Eye (tissue), 1 donor: ENCODE data around the gene IDH2.
A peak's percentile ranks its signal among the peaks of the same experiment; 100 is the strongest.
"Not testable (repeated sequence)": the region's sequence is repeated elsewhere in the genome, so short reads cannot be mapped to it uniquely, and the experiment has no call there.

ENCODE experiments used
- DNase-seq: peaks from one replicate; pipeline ENCODE4 v3.0.0-alpha.2; 2015

IDH2 gene

DNA sequence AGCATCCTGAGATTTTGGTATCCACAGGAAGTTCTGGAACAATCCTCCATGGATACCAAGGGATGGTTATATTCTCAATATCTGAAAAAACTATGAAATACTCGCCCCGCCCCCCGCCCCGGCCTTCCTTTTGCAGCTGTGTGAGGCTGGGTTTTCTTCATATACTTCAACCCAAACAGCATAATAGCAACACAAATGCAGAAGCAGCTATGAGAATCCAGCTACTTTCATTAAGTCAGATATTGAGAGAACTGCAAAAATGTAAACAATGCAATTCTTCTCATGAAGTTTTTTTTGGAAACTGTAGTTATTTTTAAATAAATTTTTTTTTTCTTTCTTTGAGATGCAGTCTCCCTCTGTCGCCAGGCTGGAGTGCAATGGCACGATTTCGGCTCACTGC is 10.9 kb upstream of the IDH2 start:
- no peak for DNase-seq

DNA sequence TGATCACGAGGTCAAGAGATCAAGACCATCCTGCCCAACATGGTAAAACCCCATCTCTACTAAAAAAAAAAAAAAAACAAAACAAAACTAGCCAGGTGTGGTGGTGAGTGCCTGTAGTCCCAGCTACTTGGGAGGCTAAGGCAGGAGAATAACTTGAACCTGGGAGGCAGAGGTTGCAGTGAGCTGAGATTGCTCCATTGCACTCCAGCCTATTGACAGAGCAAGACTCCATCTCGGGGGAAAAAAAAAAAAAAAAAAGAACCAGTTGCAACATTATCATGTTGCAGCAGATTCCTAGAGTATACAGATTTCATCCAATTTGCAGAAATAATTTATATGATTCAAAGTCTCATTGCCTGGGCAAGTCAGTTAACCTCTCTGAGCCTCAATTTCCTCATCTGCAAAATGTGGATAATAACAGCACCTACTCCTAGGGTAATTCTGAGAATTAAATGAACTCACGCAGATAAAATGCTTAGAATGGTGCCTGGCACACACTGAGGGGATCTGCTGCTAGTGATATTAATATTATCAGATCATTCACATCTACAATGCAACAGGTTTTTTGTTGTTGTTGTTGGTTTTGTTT is 7.0 kb upstream of the IDH2 start:
- not testable (repeated sequence) for DNase-seq

DNA sequence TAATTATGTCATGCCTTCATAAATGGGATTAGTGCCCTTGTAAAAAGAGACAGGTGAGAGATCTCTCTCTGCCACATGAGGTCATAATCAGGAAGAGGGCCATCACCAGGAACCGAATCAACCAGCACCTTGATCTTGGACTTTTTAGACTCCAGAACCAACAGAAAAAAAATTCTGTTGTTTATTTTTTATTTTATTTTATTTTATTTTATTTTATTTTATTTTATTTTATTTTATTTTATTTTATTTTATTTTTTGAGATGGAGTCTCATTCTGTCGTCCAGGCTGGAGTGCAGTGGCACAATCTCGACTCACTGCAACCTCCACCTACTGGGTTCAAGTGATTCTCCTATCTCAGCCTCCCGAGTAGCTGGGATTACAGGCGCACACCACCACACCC is 5.8 kb upstream of the IDH2 start:
- not testable (repeated sequence) for DNase-seq

DNA sequence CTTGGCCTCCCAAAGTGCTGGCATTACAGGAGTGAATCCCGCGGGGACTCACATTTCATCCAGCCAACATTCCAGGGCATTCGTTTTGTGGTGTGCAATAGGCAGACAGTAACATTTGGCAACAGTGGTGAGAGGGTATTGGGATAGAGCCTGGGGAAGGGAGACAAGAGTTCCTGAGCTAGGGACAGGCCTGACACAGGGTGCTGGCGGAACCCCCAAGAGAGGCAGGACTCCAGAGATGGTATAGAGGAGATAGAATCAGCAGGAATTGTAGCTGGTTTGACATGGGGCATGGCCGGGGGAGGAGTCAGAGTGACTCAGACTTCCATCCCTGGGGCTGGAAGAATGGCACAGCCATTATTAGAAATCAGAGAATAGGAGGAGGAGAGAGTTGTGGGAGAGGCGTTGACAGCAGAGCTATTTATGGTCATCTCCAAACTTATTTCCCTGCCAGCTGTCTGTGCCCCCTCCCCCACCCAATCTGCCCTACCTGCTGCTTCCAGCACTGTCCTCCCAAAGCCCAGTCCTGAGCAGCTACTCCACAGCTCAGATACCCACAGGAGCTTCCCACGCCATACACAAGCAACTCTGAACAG is 4.4 kb upstream of the IDH2 start:
- DNase-seq: no peak

DNA sequence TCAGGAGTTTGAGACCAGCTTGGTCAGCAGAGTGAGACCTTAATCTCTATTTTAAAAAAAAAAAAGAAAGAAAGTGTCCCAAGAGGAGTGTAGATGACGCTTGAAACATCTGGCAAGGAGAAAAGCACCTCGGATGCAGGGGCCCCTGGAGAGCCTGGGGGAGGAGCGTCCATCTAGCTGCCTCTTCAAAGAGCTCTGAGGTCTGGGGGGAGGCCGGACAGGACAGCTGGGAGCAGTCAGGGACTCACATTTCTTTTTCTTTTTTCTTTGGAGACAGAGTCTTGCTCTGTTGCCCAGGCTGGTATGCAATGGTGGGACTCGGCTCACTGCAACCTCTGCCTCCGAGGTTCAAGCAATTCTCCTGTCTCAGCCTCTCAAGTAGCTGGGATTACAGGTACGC is 3.3 kb upstream of the IDH2 start:
- no peak for DNase-seq

DNA sequence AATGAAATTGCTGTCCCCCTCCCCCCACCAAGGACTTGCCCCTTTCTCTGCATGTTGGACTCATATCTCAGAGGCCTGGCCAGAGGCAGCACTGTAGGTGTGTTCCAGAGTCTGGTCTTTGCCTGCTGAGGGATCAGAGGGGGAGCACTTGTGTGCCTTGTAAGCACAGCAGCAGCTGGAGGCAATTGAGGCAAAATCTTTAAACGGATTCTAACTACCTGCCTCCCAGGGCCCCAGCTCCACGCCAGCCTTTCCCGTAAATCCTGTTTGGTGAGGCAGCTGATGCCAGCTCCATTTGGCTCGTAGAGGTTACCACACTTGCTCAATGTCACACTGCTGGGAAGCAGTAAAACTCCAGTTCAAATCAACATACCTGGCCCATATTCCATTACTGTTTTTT is 2.3 kb upstream of the IDH2 start:
- DNase-seq: no peak

DNA sequence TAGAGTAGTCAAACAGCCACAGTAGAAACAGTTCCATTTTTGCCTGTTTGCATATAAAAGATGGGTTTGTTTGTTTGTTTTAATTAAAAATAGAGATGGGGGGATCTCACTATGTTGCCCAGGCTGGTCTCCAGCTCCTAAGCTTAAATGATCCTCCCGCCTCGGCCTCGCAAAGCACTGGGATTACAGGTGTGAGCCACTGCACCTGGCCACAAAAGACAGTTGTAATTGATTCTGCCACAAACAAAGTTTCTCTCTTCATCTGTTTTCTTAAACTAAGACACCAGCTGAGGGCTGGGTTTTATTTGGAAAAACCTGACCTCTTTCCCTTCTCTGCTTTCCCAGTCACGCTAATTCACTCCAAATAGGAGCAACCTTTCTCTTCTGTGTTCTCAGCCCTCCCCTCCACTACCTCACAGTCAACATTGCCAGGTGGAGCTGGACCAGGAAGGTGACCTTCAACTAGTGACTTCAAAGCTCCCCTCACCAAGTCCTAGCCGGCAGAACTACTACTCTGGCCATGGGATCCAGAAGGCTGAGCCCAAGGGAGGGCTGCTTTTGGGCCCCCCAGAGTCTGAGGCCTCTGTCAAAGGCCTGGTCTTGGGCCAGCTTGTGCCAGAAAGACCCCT is 1.5 kb upstream of the IDH2 start:
- DNase-seq: no peak

DNA sequence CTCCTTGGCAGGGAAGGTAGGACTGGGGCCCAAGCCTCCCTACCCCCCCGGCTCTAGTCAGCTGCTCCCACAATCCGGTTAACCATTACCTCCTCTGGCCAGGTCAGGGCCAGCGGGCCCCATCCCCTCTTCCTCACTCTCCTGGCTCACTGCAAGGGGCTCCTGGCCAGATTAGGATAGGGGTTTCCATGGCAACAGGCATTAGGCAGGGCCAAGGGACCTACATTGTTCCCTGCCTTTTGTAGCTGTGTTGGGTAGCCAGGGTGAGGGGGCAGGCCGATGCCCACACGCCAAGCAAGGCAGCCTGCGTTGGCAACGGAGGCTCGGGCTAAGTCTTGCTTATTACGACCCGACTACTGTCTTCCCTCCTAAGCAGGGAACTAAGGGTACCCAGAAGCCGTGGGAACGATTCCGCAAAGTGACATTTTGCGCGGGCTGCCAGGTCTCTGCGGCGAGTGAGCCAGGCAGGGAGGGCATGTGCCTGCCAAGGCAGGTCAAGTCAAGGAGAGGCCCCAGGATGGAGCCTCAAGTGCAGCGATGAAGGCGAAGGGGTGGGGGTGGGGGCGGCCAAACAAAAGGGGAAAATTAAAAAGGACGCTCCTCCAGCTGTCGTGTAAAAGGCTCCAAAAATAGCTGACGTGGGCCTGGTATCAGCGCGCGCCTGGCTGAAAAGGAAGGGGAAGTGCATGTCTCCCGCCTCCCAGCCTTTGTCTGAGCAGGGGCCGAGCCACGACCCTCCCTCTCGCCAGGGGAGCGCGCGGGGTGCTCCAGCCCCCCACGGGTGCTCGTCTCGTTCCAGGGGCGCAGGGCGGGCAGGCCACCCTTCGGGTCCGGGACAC is 919 bp downstream of the IDH2 start:
- peak; percentile 84 for DNase-seq

DNA sequence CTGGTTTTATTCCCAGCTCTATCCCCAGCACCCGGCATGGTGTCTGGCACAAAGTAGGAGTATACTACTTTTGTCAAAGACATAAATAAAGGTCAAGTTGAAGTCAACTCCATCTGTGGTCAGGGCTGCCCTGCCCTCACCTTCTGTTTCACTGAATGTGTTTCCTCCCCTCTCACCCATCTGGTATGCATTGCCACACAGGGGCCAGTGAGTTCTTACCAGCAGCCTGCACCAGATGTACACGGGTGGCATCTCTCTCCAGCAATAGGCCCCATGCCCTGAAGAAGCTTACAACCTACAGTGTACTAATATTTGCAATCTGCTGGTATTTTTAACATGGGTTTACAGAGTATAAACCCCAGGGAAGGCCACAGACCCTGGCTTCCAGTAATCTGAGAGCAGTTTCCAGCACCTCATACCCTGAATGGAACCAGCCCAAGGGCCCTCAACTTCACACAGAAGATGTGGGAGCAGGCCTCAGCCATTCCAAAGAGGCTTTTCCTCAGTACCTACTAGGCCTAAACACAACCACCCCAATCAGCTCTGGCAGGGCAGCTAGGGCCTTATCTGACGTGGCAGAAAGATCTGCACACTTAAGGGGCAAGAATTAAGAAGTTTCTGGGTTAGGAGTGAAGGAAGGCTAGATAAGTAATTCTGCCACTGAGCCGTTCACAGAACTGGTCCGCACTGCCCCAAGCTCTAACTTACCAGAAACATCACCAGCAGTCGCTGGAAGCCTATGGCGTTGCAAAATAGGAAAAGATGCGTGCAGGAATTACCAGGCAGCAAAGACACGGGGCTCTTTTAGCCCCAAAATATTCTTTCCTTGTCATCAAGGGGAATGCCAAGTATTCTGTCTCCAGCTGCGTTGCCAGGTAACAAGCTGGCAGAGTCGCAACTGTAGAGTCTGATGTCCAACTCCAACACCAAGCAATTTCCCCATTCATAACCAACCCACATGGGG is 2.1 kb downstream of the IDH2 start:
- DNase-seq: peak; percentile 42

DNA sequence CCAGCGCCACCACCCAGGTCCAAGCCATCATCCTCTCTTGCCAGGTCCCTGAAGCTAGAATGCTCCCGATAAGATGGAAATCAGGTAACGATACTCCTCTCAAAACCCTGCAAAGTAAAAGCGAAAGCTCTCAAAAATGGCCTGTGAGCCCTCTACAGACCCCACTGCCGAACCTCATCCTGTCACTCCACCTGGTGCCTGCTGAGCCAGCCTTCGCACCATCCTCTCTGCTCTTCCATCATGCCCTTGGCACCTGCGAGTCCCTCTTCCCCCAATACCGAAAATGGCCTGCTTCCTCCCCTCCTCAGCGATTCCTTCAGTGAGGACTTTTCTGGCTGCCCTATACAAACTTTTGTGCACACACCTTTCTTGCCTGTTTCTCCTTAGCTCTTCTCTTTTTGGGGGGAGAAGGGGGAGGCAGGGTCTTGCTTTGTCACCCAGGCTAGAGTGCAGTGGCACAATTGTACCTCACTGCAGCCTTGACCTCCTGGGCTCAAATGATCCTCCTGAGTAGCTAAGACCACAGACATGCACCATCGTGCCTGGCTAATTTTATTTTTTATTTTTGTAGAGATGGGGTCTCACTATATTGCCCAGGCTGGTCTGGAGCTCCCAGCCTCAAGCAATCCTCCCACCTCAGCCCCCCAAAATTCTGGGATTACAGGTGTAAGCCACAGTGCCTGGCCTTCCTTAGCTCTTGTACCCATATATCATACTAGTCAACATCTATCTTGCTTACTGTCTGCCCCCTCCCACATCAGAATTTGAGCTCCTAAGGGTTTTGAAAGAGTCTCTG is 3.0 kb downstream of the IDH2 start:
- DNase-seq: no peak

DNA sequence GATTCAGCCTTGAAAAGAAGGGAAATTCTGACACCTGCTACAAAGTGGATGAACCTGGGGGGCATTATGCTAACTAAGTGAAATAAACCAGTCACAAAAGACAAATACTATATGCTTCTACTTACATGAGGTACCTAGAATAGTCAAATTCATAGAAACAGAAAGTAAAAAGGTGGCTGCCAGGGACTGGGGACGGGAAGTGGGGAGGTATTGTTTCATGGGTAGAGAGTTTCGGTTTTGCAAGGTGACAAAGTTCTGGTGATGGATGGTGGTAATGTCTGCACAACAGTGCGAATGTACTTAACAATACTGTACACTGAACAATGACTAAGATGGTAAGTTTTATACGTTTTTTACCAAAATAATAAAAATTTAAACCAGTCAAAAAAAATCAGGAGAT is 4.8 kb downstream of the IDH2 start:
- no peak for DNase-seq

DNA sequence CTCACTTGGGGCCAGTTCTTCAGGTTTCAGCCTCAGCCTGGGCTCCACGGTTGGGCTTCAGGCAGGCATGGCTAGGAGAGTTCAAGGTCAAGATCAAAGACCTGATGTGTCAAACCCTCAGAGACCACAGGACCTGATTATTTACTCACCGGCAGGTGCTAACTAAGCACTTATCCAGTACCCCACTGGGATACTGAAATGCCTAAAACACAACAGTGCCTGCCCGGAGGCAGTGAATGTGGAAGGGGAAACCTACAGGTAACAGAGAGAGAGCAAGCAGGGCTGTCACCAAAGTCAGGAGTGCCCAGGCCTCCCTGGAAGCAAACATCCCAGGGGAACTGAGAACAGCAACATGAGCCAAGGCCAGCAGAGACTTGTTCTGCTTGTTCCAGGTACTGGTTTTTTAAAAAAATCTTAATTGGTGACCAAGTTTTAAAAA is 6.7 kb downstream of the IDH2 start:
- no peak for DNase-seq

DNA sequence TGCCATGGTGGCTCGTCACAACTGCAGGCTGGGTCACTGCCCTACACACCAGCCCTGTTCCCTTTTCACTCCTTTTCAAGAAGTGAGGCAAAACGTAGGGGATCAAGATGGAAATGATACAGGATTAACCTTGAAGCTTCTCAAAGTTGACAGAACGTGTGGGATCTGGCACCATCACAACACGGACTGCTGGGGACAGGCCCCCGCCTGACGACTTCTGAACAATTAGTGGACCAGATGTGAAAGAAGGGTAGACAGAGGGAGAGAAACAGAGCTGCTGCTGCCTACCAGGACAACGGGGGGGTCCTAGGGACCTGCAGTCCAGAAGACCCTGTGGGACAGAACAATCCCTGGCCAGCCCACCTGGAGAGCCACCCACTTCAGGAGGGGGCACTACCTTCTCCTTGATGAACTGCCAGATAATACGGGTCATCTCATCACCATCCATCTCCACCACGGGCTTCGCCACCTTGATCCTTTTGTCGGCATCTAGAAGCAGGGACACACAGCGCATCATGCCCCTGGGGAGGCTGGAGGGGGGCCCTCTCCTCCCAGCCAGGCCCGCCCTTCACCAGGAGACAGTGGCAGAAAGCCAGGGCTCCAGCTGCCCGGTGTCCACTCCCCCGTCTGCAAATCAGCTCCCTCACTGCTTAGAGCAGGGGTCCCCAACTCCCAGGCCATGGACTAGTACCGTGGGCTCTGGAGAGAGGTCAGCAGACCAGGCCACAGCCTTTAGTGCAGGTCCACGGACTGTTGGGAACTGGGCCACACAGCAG is 10.9 kb downstream of the IDH2 start:
- DNase-seq: no peak

DNA sequence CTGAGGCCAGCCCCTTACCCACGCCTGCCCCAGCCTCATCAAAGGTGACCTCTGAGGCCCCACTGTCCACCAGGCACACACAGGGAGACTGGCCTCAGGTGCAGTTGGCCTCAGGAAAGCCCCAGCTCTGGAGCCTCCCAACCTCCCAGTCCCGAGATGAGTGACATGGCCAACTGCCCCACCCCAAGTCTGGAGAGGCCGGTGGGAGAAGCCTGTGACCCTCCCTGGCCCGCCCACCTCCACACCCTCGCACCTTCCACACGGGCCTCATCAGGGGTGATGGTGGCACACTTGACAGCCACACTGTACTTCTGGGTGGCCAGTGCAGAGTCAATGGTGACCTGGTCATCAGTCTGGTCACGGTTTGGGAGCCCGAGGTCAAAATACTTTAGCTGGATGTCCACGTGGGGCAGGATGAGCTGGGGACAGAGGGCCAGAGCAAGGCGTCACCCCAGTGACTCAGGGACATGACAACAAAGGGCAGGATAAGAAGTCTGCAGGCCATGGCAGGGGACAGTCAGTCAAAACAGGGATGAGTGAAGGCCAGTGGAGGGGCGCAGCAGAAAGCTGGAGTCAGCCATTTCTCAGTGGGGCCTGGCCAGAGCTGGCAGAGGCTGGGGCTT is 11.9 kb downstream of the IDH2 start:
- no peak for DNase-seq

DNA sequence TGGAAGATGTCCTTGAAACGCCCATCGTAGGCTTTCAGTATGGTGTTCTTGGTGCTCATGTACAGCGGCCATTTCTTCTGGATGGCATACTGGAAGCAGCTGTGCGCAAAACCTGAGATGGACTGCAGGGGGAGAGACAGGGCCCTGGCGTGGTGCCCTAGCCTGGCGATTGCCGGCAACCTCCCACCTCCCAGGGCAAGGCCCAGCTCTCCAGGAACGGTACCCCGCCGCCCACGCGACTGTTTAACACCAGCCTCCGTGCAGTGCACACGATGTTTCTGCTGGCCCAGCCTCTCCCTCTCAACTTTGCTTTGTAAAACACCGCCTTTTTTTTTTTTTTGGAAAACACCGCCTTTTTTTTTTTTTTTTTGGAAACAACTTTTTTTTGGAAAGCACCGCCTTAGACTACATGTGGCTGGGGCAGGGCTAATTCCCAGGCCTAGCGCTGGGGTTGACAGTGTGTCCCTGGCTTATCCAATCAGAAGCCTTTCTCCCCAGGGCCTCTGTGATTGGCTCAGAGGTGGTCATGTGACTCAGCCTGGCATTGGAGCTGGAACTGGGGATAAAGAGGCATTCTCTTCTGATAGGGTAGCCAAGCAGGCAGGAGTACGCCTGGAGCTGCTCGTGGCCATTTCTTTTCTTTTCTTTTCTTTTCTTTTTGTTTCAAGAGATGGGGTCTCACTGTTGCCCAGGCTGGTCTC is 14.7 kb downstream of the IDH2 start:
- no peak for DNase-seq

DNA sequence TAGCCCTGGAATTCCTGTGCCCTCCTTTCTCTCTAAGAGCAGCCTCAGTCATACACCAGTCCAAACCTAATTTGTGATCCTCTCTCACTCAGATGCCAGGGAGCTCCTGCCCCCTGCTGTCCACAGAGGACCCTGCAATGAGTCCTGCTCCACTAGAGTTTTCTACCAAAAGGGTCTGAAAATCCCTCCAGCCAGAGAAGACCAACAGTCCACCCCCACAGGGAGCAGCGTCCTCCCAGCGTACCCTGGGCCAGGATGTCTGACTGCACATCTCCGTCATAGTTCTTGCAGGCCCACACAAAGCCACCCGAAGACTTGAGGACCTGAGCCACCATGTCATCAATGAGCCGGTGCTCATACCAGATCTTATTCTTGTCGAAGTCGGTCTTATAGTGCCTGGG is 15.4 kb downstream of the IDH2 start:
- no peak for DNase-seq

DNA sequence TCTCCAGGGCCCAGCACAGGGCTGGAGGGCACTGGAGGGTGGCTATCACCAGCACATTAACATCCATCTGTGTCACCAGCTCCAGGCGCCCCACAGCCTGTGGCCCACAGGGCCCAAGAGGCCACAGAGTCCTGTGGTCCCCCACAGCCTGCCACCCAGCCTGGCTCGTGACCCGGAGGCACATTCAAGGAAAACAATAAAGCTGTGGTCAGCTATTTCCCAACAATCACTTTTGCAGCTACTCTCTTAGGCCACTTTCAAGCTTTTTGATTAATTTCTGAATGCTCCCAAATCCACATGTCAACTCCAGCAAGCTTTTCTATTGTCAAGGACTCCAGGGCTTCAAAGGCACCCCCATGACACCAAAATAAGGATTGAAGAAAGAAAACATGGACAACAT is 16.7 kb downstream of the IDH2 start:
- DNase-seq: no peak

DNA sequence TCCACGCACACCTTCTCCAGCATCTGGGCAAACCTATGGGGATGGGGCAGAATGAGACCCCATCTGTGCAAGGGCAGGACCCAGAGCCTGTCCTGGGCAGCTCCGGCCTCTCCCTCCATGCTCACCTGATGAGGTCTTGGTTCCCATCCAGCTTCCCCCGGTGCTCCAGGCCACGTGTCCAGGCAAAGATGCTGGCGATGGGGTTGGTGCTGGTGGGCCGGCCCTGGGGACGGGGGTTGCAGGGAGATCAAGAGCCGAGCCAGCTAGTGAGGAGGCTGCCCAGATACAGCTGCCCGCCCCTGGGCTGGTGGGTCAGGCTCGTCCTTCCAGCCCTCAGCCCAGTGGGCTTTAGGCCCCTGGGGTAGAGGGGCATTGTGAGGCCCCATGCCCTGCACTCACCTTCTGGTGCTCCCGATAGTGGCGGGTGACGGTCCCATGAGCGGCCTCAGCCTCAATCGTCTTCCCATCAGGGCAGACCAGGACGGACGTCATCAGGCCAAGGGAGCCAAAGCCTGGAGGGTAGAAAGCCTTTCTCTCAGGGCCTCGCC is 17.3 kb downstream of the IDH2 start:
- no peak for DNase-seq

DNA sequence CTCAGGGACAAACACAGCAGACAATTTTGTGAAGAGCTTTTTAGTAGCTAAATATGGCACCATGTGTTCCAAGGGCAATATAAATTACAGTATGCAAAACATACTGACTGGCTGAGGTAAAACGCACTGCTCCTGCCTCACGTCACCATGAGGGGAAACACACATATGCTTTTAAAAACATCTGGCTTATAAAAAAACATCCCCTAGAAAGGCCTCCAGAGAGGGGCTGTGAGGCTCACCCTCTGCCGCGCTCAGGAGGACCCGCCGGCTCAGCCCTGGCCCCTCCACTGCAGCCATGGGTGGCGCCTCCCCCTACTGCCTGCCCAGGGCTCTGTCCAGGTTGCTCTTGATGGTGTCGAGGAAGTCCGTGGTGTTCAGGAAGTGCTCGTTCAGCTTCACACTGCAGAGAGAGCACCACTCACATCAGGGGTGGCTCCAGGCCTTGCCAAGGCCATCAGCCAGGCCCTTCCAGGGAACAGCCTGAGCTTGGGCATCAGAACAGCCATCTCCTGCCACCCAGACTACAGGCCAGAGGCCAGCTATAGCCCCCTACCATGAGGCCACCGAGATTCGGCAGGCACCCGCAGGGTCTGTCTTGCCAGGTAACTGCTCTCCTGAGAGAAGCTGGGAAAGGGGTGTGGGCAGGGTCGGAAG is 18.2 kb downstream of the IDH2 start:
- no peak for DNase-seq
